ENCODE measurements around the gene MED28.

- TF ChIP-seq CTCF (IDR thresholded peaks at IDR 0.05; ENCODE audit: poor library complexity, severe bottlenecking) (no peak), EZH2 (IDR thresholded peaks at IDR 0.05; ENCODE audit: borderline replicate concordance, insufficient read depth, low read length, poor library complexity, severe bottlenecking) (no peak), POLR2AphosphoS5 (IDR thresholded peaks at IDR 0.05) (no peak), TAF1 (IDR thresholded peaks at IDR 0.05; ENCODE audit: low read depth) (no peak), RAD21 (conservative IDR thresholded peaks at IDR 0.05) (no peak)
Measured at GRCh38 chr4:17682222-17682566, 67.8 kb downstream of the MED28 start.
